ENCODE results near the gene PGF. TPM values are rescaled to one million over a fixed set of nuclear protein-coding genes. Genes with fewer than 3 reads are reported as not detected.

The PGF gene
- polyA plus RNA-seq, 4 donors, result 1.6 to 14.0 (median 6.9) TPM

- DNase-seq (no peak), FAIRE-seq (no peak)
- Histone ChIP-seq H3K9me3 (ENCODE audit: control insufficient read depth in 2 of 2, insufficient read depth in 1 of 2, low read depth in 1 of 2, low read length in 1 of 2) (no peaks in the 10 kb centered on the region), H3K27ac (ENCODE audit: low read depth in 1 of 3, low read length in 2 of 3) (no peak overlapping the region), H3K4me1 (ENCODE audit: control insufficient read depth in 3 of 3, insufficient read depth in 2 of 3, low read depth in 1 of 3, low read length in 2 of 3) (no peaks in the 10 kb centered on the region), H3K36me3 (ENCODE audit: control insufficient read depth in 3 of 3, insufficient read depth in 2 of 3, low read depth in 1 of 3, low read length in 3 of 3) (peaks cover 0 to 2% (median 0%) of the 10 kb centered on the region in 3 donors), H3K27me3 (ENCODE audit: control insufficient read depth in 3 of 3, insufficient read depth in 3 of 3, low read length in 3 of 3) (peaks cover 0 to 3% (median 0%) of the 10 kb centered on the region in 3 donors), H3K4me3 (ENCODE audit: low read depth in 1 of 3, low read length in 3 of 3) (no peak overlapping the region)
- 89 to 94% (median 91%) methylated on average over 21 to 22 of the region's 22 CpGs for WGBS, 3 donors
Observed at GRCh38 chr14:74919421-74920165, 35.8 kb downstream of the PGF start.

- Histone ChIP-seq H3K36me3 (ENCODE audit: control insufficient read depth in 3 of 3, insufficient read depth in 2 of 3, low read depth in 1 of 3, low read length in 3 of 3) (peaks cover 0 to 2% (median 0%) of the 10 kb centered on the region in 3 donors), H3K4me1 (ENCODE audit: control insufficient read depth in 3 of 3, insufficient read depth in 2 of 3, low read depth in 1 of 3, low read length in 2 of 3) (no peaks in the 10 kb centered on the region), H3K27ac (ENCODE audit: low read depth in 1 of 3, low read length in 2 of 3) (no peak overlapping the region), H3K9me3 (ENCODE audit: control insufficient read depth in 2 of 2, insufficient read depth in 1 of 2, low read depth in 1 of 2, low read length in 1 of 2) (no peaks in the 10 kb centered on the region), H3K27me3 (ENCODE audit: control insufficient read depth in 3 of 3, insufficient read depth in 3 of 3, low read length in 3 of 3) (peaks cover 0 to 3% (median 0%) of the 10 kb centered on the region in 3 donors), H3K4me3 (ENCODE audit: low read depth in 1 of 3, low read length in 3 of 3) (no peak overlapping the region)
- 94 to 96% (median 94%) methylated on average over 9 of the region's 9 CpGs for WGBS, 3 donors
- FAIRE-seq (no peak), DNase-seq (no peak)
Observed at GRCh38 chr14:74918380-74918779, 37.0 kb downstream of the PGF start.

- H3K4me1 ChIP-seq (ENCODE audit: control insufficient read depth in 3 of 3, insufficient read depth in 2 of 3, low read depth in 1 of 3, low read length in 2 of 3), result no peaks in the 10 kb centered on the region
- DNase-seq, result no peak
- no peak for FAIRE-seq
- WGBS, 3 donors, result 59 to 83% (median 75%) methylated on average over 13 of the region's 13 CpGs
- no peaks in the 10 kb centered on the region for H3K9me3 ChIP-seq (ENCODE audit: control insufficient read depth in 2 of 2, insufficient read depth in 1 of 2, low read depth in 1 of 2, low read length in 1 of 2)
- H3K27me3 ChIP-seq (ENCODE audit: control insufficient read depth in 3 of 3, insufficient read depth in 3 of 3, low read length in 3 of 3), result no peaks in the 10 kb centered on the region
- no peak overlapping the region for H3K4me3 ChIP-seq (ENCODE audit: low read depth in 1 of 3, low read length in 3 of 3)
- H3K27ac ChIP-seq (ENCODE audit: low read depth in 1 of 3, low read length in 2 of 3), result no peak overlapping the region
- peaks cover 0 to 2% (median 0%) of the 10 kb centered on the region in 3 donors for H3K36me3 ChIP-seq (ENCODE audit: control insufficient read depth in 3 of 3, insufficient read depth in 2 of 3, low read depth in 1 of 3, low read length in 3 of 3)
Observed at GRCh38 chr14:74917646-74918081, 37.7 kb downstream of the PGF start.

GRCh38 chr14:74917178-74917543 lies 38.2 kb downstream of the PGF start:
- no peak overlapping the region for H3K4me3 ChIP-seq (ENCODE audit: low read depth in 1 of 3, low read length in 3 of 3)
- H3K27ac ChIP-seq (ENCODE audit: low read depth in 1 of 3, low read length in 2 of 3), result no peak overlapping the region
- H3K27me3 ChIP-seq (ENCODE audit: control insufficient read depth in 3 of 3, insufficient read depth in 3 of 3, low read length in 3 of 3), result no peaks in the 10 kb centered on the region
- FAIRE-seq (no peak), DNase-seq (no peak)
- WGBS, 3 donors, result 89 to 94% (median 89%) methylated on average over 5 of the region's 5 CpGs
- no peaks in the 10 kb centered on the region for H3K4me1 ChIP-seq (ENCODE audit: control insufficient read depth in 3 of 3, insufficient read depth in 2 of 3, low read depth in 1 of 3, low read length in 2 of 3)
- H3K9me3 ChIP-seq (ENCODE audit: control insufficient read depth in 2 of 2, insufficient read depth in 1 of 2, low read depth in 1 of 2, low read length in 1 of 2), result no peaks in the 10 kb centered on the region
- peaks cover 0 to 2% (median 0%) of the 10 kb centered on the region in 3 donors for H3K36me3 ChIP-seq (ENCODE audit: control insufficient read depth in 3 of 3, insufficient read depth in 2 of 3, low read depth in 1 of 3, low read length in 3 of 3)

GRCh38 chr14:74915826-74916225 lies 39.6 kb downstream of the PGF start:
- peaks cover 0 to 5% (median 0%) of the 10 kb centered on the region in 3 donors for H3K4me1 ChIP-seq (ENCODE audit: control insufficient read depth in 3 of 3, insufficient read depth in 2 of 3, low read depth in 1 of 3, low read length in 2 of 3)
- H3K27ac ChIP-seq (ENCODE audit: low read depth in 1 of 3, low read length in 2 of 3), result no peak overlapping the region
- no peaks in the 10 kb centered on the region for H3K27me3 ChIP-seq (ENCODE audit: control insufficient read depth in 3 of 3, insufficient read depth in 3 of 3, low read length in 3 of 3)
- H3K36me3 ChIP-seq (ENCODE audit: control insufficient read depth in 3 of 3, insufficient read depth in 2 of 3, low read depth in 1 of 3, low read length in 3 of 3), result peaks cover 0 to 2% (median 0%) of the 10 kb centered on the region in 3 donors
- DNase-seq (no peak), FAIRE-seq (no peak)
- no peaks in the 10 kb centered on the region for H3K9me3 ChIP-seq (ENCODE audit: control insufficient read depth in 2 of 2, insufficient read depth in 1 of 2, low read depth in 1 of 2, low read length in 1 of 2)
- WGBS, 3 donors, result 46 to 56% (median 52%) methylated on average over 7 of the region's 7 CpGs
- no peak overlapping the region for H3K4me3 ChIP-seq (ENCODE audit: low read depth in 1 of 3, low read length in 3 of 3)

- WGBS, 3 donors, result 74 to 91% (median 83%) methylated on average over 4 of the region's 4 CpGs
- DNase-seq (no peak), FAIRE-seq (no peak)
- no peak overlapping the region for H3K27ac ChIP-seq (ENCODE audit: low read depth in 1 of 3, low read length in 2 of 3)
- H3K36me3 ChIP-seq (ENCODE audit: control insufficient read depth in 3 of 3, insufficient read depth in 2 of 3, low read depth in 1 of 3, low read length in 3 of 3), result no peaks in the 10 kb centered on the region
- H3K4me1 ChIP-seq (ENCODE audit: control insufficient read depth in 3 of 3, insufficient read depth in 2 of 3, low read depth in 1 of 3, low read length in 2 of 3), result peaks cover 0 to 5% (median 0%) of the 10 kb centered on the region in 3 donors
- H3K4me3 ChIP-seq (ENCODE audit: low read depth in 1 of 3, low read length in 3 of 3), result no peak overlapping the region
- no peaks in the 10 kb centered on the region for H3K9me3 ChIP-seq (ENCODE audit: control insufficient read depth in 2 of 2, insufficient read depth in 1 of 2, low read depth in 1 of 2, low read length in 1 of 2)
- no peaks in the 10 kb centered on the region for H3K27me3 ChIP-seq (ENCODE audit: control insufficient read depth in 3 of 3, insufficient read depth in 3 of 3, low read length in 3 of 3)
Observed at GRCh38 chr14:74915426-74915825, 40.0 kb downstream of the PGF start.

GRCh38 chr14:74913986-74914573 lies 41.3 kb downstream of the PGF start:
- Histone ChIP-seq H3K27ac (ENCODE audit: low read depth in 1 of 3, low read length in 2 of 3) (peak overlapping the region in 1 of 3 donors; percentile 35), H3K36me3 (ENCODE audit: control insufficient read depth in 3 of 3, insufficient read depth in 2 of 3, low read depth in 1 of 3, low read length in 3 of 3) (no peaks in the 10 kb centered on the region), H3K9me3 (ENCODE audit: control insufficient read depth in 2 of 2, insufficient read depth in 1 of 2, low read depth in 1 of 2, low read length in 1 of 2) (no peaks in the 10 kb centered on the region), H3K4me3 (ENCODE audit: low read depth in 1 of 3, low read length in 3 of 3) (no peak overlapping the region), H3K27me3 (ENCODE audit: control insufficient read depth in 3 of 3, insufficient read depth in 3 of 3, low read length in 3 of 3) (no peaks in the 10 kb centered on the region), H3K4me1 (ENCODE audit: control insufficient read depth in 3 of 3, insufficient read depth in 2 of 3, low read depth in 1 of 3, low read length in 2 of 3) (peaks cover 0 to 5% (median 0%) of the 10 kb centered on the region in 3 donors)
- peak; percentile 62 to 73 for DNase-seq
- 45 to 61% (median 49%) methylated on average over 6 of the region's 6 CpGs for WGBS, 3 donors
- no peak for FAIRE-seq

GRCh38 chr14:74913393-74913910 lies 41.9 kb downstream of the PGF start:
- FAIRE-seq, result no peak
- no peak overlapping the region for H3K4me3 ChIP-seq (ENCODE audit: low read depth in 1 of 3, low read length in 3 of 3)
- DNase-seq, result no peak
- no peaks in the 10 kb centered on the region for H3K27me3 ChIP-seq (ENCODE audit: control insufficient read depth in 3 of 3, insufficient read depth in 3 of 3, low read length in 3 of 3)
- H3K9me3 ChIP-seq (ENCODE audit: control insufficient read depth in 2 of 2, insufficient read depth in 1 of 2, low read depth in 1 of 2, low read length in 1 of 2), result no peaks in the 10 kb centered on the region
- no peaks in the 10 kb centered on the region for H3K36me3 ChIP-seq (ENCODE audit: control insufficient read depth in 3 of 3, insufficient read depth in 2 of 3, low read depth in 1 of 3, low read length in 3 of 3)
- H3K27ac ChIP-seq (ENCODE audit: low read depth in 1 of 3, low read length in 2 of 3), result no peak overlapping the region
- peaks cover 0 to 5% (median 0%) of the 10 kb centered on the region in 3 donors for H3K4me1 ChIP-seq (ENCODE audit: control insufficient read depth in 3 of 3, insufficient read depth in 2 of 3, low read depth in 1 of 3, low read length in 2 of 3)
- WGBS, 3 donors, result 37 to 65% (median 54%) methylated on average over 5 of the region's 5 CpGs

Data from small intestine (tissue), 7 donors.